22Rv1 (cell line): Measurements from ENCODE around the gene HSPA2.

Experiments
- CTCF ChIP-seq: fragments of 450-650 bp; IDR thresholded peaks from 2 replicates; pipeline ENCODE4 v1.5.1; 2017; ENCODE audit warnings: mild to moderate bottlenecking
- ZFX ChIP-seq: fragments of 450-650 bp; IDR thresholded peaks from 2 replicates; pipeline ENCODE4 v1.6.1; 2017; ENCODE audit warnings: antibody characterized with exemption, borderline replicate concordance

GRCh38 chr14:64591809-64592208 lies 51.3 kb downstream of the HSPA2 start:
- TF ChIP-seq CTCF (no peak), ZFX (no peak)
